H9 (cell line): ENCODE data around the gene C11orf21. TPM values are rescaled to one million over a fixed set of nuclear protein-coding genes. Genes with fewer than 3 reads are reported as not detected.

ENCODE experiments used
- DNase-seq: peaks from one replicate; pipeline ENCODE4 v3.0.0-alpha.2; 2017
- H2AFZ ChIP-seq: one replicate; pipeline ENCODE4 v1.6.1; 2013; ENCODE audit warnings: mild to moderate bottlenecking, low read length, control low read depth, moderate library complexity
- H2AK5ac ChIP-seq: 2 replicates; pipeline ENCODE4 v1.6.1; 2013; ENCODE audit warnings: low read length, control low read depth, mixed read lengths; ENCODE audit not compliant: insufficient read length
- H2BK120ac ChIP-seq: one replicate; pipeline ENCODE4 v1.6.1; 2013; ENCODE audit warnings: low read depth, mild to moderate bottlenecking, low read length, control low read depth, inconsistent platforms; ENCODE audit not compliant: poor library complexity, severe bottlenecking
- H2BK12ac ChIP-seq: 2 replicates; pipeline ENCODE4 v1.6.1; 2013; ENCODE audit warnings: low read length, control low read depth, mixed read lengths, low read depth; ENCODE audit not compliant: insufficient read length
- H2BK15ac ChIP-seq: 2 replicates; pipeline ENCODE4 v1.6.1; 2013; ENCODE audit warnings: low read depth, low read length, control low read depth
- H2BK20ac ChIP-seq: one replicate; pipeline ENCODE4 v1.6.1; 2013; ENCODE audit warnings: low read depth, mild to moderate bottlenecking, low read length, control low read depth, inconsistent platforms; ENCODE audit not compliant: poor library complexity, severe bottlenecking
- H2BK5ac ChIP-seq: 2 replicates; pipeline ENCODE4 v1.6.1; 2013; ENCODE audit warnings: low read length, control low read depth, mixed read lengths; ENCODE audit not compliant: insufficient read length
- H3K14ac ChIP-seq: 2 replicates; pipeline ENCODE4 v1.6.1; 2013; ENCODE audit warnings: low read length, control low read depth; ENCODE audit not compliant: insufficient read depth
- H3K18ac ChIP-seq: 2 replicates; pipeline ENCODE4 v1.6.1; 2013; ENCODE audit warnings: low read depth, mild to moderate bottlenecking, mixed read lengths, low read length, control low read depth; ENCODE audit not compliant: insufficient read length
- H3K23ac ChIP-seq: 2 replicates; pipeline ENCODE4 v1.6.1; 2013; ENCODE audit warnings: low read length, control low read depth, mixed read lengths, low read depth; ENCODE audit not compliant: insufficient read length
- H3K23me2 ChIP-seq: 2 replicates; pipeline ENCODE4 v1.6.1; 2013; ENCODE audit warnings: low read depth, mild to moderate bottlenecking, mixed read lengths, low read length, control low read depth; ENCODE audit not compliant: insufficient read length, poor library complexity, severe bottlenecking
- H3K27ac ChIP-seq: 2 replicates; pipeline ENCODE4 v1.5.1; 2013; ENCODE audit warnings: low read length, control low read depth, mixed read lengths, low read depth; ENCODE audit not compliant: insufficient read length
- H3K27me3 ChIP-seq: 2 replicates; pipeline ENCODE4 v1.6.1; 2013; ENCODE audit warnings: low read length, control low read depth, inconsistent platforms; ENCODE audit not compliant: insufficient read depth
- H3K4ac ChIP-seq: 2 replicates; pipeline ENCODE4 v1.6.1; 2013; ENCODE audit warnings: low read depth, mild to moderate bottlenecking, control low read depth, inconsistent platforms, low read length, moderate library complexity
- H3K4me1 ChIP-seq: 2 replicates; pipeline ENCODE4 v1.6.1; 2013; ENCODE audit warnings: low read length, control low read depth, inconsistent platforms; ENCODE audit not compliant: insufficient read depth
- H3K4me2 ChIP-seq: 2 replicates; pipeline ENCODE4 v1.6.1; 2013; ENCODE audit warnings: low read length, control low read depth, mixed read lengths; ENCODE audit not compliant: insufficient read length, insufficient read depth
- H3K56ac ChIP-seq: 2 replicates; pipeline ENCODE4 v1.6.1; 2013; ENCODE audit warnings: low read depth, mild to moderate bottlenecking, mixed read lengths, low read length, control low read depth; ENCODE audit not compliant: insufficient read length
- H3K79me1 ChIP-seq: 2 replicates; pipeline ENCODE4 v1.6.1; 2013; ENCODE audit warnings: low read depth, mild to moderate bottlenecking, moderate library complexity, low read length, control low read depth, inconsistent platforms; ENCODE audit not compliant: insufficient read depth, poor library complexity, severe bottlenecking
- H3K79me2 ChIP-seq: 2 replicates; pipeline ENCODE4 v1.6.1; 2013; ENCODE audit warnings: low read length, control low read depth, inconsistent platforms; ENCODE audit not compliant: insufficient read depth
- H3K9ac ChIP-seq: 2 replicates; pipeline ENCODE4 v1.6.1; 2013; ENCODE audit warnings: low read length, control low read depth, mixed read lengths; ENCODE audit not compliant: insufficient read length; ENCODE audit errors: extremely low read depth
- H3K9me3 ChIP-seq: one replicate; pipeline ENCODE4 v1.6.1; 2013; ENCODE audit warnings: low read depth, low read length, inconsistent platforms; ENCODE audit not compliant: control insufficient read depth
- H3T11ph ChIP-seq: one replicate; pipeline ENCODE4 v1.6.1; 2013; ENCODE audit warnings: mild to moderate bottlenecking, low read length, control low read depth, inconsistent platforms
- H4K20me1 ChIP-seq: one replicate; pipeline ENCODE4 v1.6.1; 2013; ENCODE audit not compliant: control insufficient read depth, insufficient read length, insufficient read depth
- H4K5ac ChIP-seq: 2 replicates; pipeline ENCODE4 v1.6.1; 2013; ENCODE audit warnings: low read depth, mild to moderate bottlenecking, mixed read lengths, low read length, control low read depth; ENCODE audit not compliant: insufficient read length
- H4K8ac ChIP-seq: replicated peaks from 2 replicates; pipeline ENCODE4 v1.6.1; 2013; ENCODE audit warnings: low read length, control low read depth, mixed read lengths, low read depth; ENCODE audit not compliant: insufficient read length
- H4K91ac ChIP-seq: 2 replicates; pipeline ENCODE4 v1.6.1; 2013; ENCODE audit warnings: low read depth, mild to moderate bottlenecking, moderate library complexity, mixed read lengths, low read length, control low read depth; ENCODE audit not compliant: insufficient read length
- H3K27ac Mint-ChIP-seq, 3 experiments: 2 replicates in 2 of 3; 3 replicates in 1 of 3; pipeline ENCODE4 v1.8.0; 2020 to 2021; ENCODE audit warnings: mixed read lengths in 3 of 3, mild to moderate bottlenecking in 1 of 3, moderate library complexity in 1 of 3
- H3K27me3 Mint-ChIP-seq: 2 replicates; pipeline ENCODE4 v1.8.0; 2021; ENCODE audit warnings: low read depth, mild to moderate bottlenecking, moderate library complexity, mixed read lengths
- H3K36me3 Mint-ChIP-seq, 3 experiments: 2 replicates in 2 of 3; 3 replicates in 1 of 3; pipeline ENCODE4 v1.8.0; 2020 to 2021; ENCODE audit warnings: low read depth in 3 of 3, mixed read lengths in 3 of 3; ENCODE audit not compliant: insufficient read depth in 1 of 3
- H3K4me1 Mint-ChIP-seq, 2 experiments: 2 replicates each; pipeline ENCODE4 v1.8.0; 2020; ENCODE audit warnings: mixed read lengths in 2 of 2
- H3K4me3 Mint-ChIP-seq, 2 experiments: 2 replicates in 1 of 2; 3 replicates in 1 of 2; pipeline ENCODE4 v1.8.0; 2020 to 2021; ENCODE audit warnings: mild to moderate bottlenecking in 2 of 2, mixed read lengths in 2 of 2, moderate library complexity in 1 of 2
- H3K9me3 Mint-ChIP-seq, 2 experiments: 2 replicates in 1 of 2; 3 replicates in 1 of 2; pipeline ENCODE4 v1.8.0; 2020; ENCODE audit warnings: mild to moderate bottlenecking in 2 of 2, mixed read lengths in 2 of 2, moderate library complexity in 1 of 2
- WGBS: extraction: QIAGEN DNeasy Blood & Tissue Kit; methylation state at CpG from one replicate; pipeline ENCODE4 v1.1.7; 2013; ENCODE audit warnings: missing lambda C conversion rate, low lambda C conversion rate, mixed read lengths; ENCODE audit not compliant: insufficient read length; ENCODE audit errors: extremely low coverage; 5-methylcytosine and 5-hydroxymethylcytosine counted together
- total RNA-seq: library from RNA; stranded (reverse); gene quantifications from 2 replicates; pipeline ENCODE4 v1.2.1, GENCODE V29; 2021
- TF ChIP-seq, protein P1 (sequence below): fragments of 200-600 bp; sonication (generic); conservative IDR thresholded peaks from 3 replicates; pipeline ENCODE4 v1.8.0; 2021; ENCODE audit warnings: antibody characterized with exemption, mild to moderate bottlenecking

C11orf21 gene
- total RNA-seq, 1 experiment from 2014 or later = not detected

- no peaks in the 10 kb centered on the region for H3K4me1 ChIP-seq
- H4K20me1 ChIP-seq = no peaks in the 10 kb centered on the region
- H2BK20ac ChIP-seq = no peak overlapping the region
- H3K79me2 ChIP-seq = no peaks in the 10 kb centered on the region
- H3K27ac ChIP-seq = no peak overlapping the region
- H4K91ac ChIP-seq = no peak overlapping the region
- H2BK15ac ChIP-seq = no peak overlapping the region
- no peak overlapping the region for H2BK12ac ChIP-seq
- no peaks in the 10 kb centered on the region; a peak in 1 of 7 replicates for H3K36me3 Mint-ChIP-seq
- H4K5ac ChIP-seq = no peak overlapping the region
- H3K18ac ChIP-seq = no peak overlapping the region
- no peaks in the 10 kb centered on the region for H3K79me1 ChIP-seq
- peaks cover 2% of the 10 kb centered on the region for H3K23me2 ChIP-seq
- H3K9ac ChIP-seq = no peak overlapping the region
- no peak overlapping the region for H2BK120ac ChIP-seq
- H3K4me1 Mint-ChIP-seq = no peaks in the 10 kb centered on the region
- no peak overlapping the region for H3K4me2 ChIP-seq
- H2BK5ac ChIP-seq = no peak overlapping the region
- DNase-seq = no peak
- H3T11ph ChIP-seq = no peak overlapping the region
- H3K9me3 ChIP-seq = no peaks in the 10 kb centered on the region
- H3K4me3 Mint-ChIP-seq = no peak overlapping the region
- no peak overlapping the region for H3K56ac ChIP-seq
- no peak overlapping the region for H3K4ac ChIP-seq
- TF ChIP-seq, protein P1, sequence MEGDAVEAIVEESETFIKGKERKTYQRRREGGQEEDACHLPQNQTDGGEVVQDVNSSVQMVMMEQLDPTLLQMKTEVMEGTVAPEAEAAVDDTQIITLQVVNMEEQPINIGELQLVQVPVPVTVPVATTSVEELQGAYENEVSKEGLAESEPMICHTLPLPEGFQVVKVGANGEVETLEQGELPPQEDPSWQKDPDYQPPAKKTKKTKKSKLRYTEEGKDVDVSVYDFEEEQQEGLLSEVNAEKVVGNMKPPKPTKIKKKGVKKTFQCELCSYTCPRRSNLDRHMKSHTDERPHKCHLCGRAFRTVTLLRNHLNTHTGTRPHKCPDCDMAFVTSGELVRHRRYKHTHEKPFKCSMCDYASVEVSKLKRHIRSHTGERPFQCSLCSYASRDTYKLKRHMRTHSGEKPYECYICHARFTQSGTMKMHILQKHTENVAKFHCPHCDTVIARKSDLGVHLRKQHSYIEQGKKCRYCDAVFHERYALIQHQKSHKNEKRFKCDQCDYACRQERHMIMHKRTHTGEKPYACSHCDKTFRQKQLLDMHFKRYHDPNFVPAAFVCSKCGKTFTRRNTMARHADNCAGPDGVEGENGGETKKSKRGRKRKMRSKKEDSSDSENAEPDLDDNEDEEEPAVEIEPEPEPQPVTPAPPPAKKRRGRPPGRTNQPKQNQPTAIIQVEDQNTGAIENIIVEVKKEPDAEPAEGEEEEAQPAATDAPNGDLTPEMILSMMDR = no peak
- no peak overlapping the region for H4K8ac ChIP-seq
- H3K9me3 Mint-ChIP-seq = peaks cover 0 to 9% of the 10 kb centered on the region in 2 experiments; a peak in 2 of 5 replicates
- peaks cover 3% of the 10 kb centered on the region; the same call in 1 of the 2 replicates for H3K27me3 ChIP-seq
- no peak overlapping the region for H2AK5ac ChIP-seq
- H3K14ac ChIP-seq = no peak overlapping the region
- peaks cover 72% of the 10 kb centered on the region for H3K27me3 Mint-ChIP-seq
- no peak overlapping the region for H2AFZ ChIP-seq
- no peak overlapping the region for H3K23ac ChIP-seq
- WGBS = no CpG with 5 or more reads among the region's 7 CpGs
- no peak overlapping the region for H3K27ac Mint-ChIP-seq
These were observed 54.2 kb downstream of the C11orf21 start for GRCh38 chr11:2247496-2247895.

Other genes starting within 250 kb of the C11orf21 start
- gene IGF2, start 162.5 kb downstream of the C11orf21 start, total RNA-seq = 2.8 and 3.1 TPM in 2 replicates
- not detected in 2 replicates for gene INS, start 140.7 kb downstream of the C11orf21 start, total RNA-seq
- not detected in 2 replicates for gene TH, start 130.1 kb downstream of the C11orf21 start, total RNA-seq
- gene ASCL2, start 31.3 kb downstream of the C11orf21 start, total RNA-seq = 0.35 TPM in 2 replicates
- gene TSPAN32, start 95 bp upstream of the C11orf21 start, total RNA-seq = not detected in 2 replicates
- gene CD81, start 75.4 kb upstream of the C11orf21 start, total RNA-seq = 246 and 250 TPM in 2 replicates
- gene TSSC4, start 98.8 kb upstream of the C11orf21 start, total RNA-seq = 51.0 and 59.4 TPM in 2 replicates
- 0.09 TPM in 1 of 2 replicates, not detected in the other for gene TRPM5, start 142.6 kb upstream of the C11orf21 start, total RNA-seq
- 2.2 and 2.3 TPM in 2 replicates for gene KCNQ1, start 143.1 kb upstream of the C11orf21 start, total RNA-seq